Measurements from ENCODE around the gene MGAT4B.

- TF ChIP-seq OSR1 (CRISPR knock-in tag; IDR thresholded peaks at IDR 0.05) (no peak), POU6F1 (CRISPR knock-in tag; IDR thresholded peaks at IDR 0.05; ENCODE audit: borderline replicate concordance, low read depth) (no peak), ARNTL (CRISPR knock-in tag; IDR thresholded peaks at IDR 0.05; ENCODE audit: borderline replicate concordance, low read depth) (no peak), TCF4 (CRISPR knock-in tag; IDR thresholded peaks at IDR 0.05; ENCODE audit: borderline replicate concordance) (no peak), PPARA (CRISPR knock-in tag; IDR thresholded peaks at IDR 0.05; ENCODE audit: borderline replicate concordance) (no peak), CSDC2 (CRISPR knock-in tag; IDR thresholded peaks at IDR 0.05) (no peak), PATZ1 (CRISPR knock-in tag; IDR thresholded peaks at IDR 0.05; ENCODE audit: borderline replicate concordance) (no peak), ISL1 (CRISPR knock-in tag; IDR thresholded peaks at IDR 0.05) (no peak), CREB5 (CRISPR knock-in tag; IDR thresholded peaks at IDR 0.05; ENCODE audit: low read depth) (no peak), TSHZ2 (CRISPR knock-in tag; IDR thresholded peaks at IDR 0.05) (no peak)
Measured at GRCh38 chr5:179776411-179776938, 30.2 kb downstream of the MGAT4B start.

Measured in SK-N-SH treated with all-trans-retinoic acid at 6 μM for 48 hours (cell line).